ENCODE measurements around the gene THAP4.
A peak's percentile ranks its signal among the peaks of the same experiment; 100 is the strongest.

The THAP4 gene

GRCh38 chr2:241547781-241548450, 89.0 kb downstream of the THAP4 start:
- no peak for DNase-seq (ENCODE audit: low read depth)

GRCh38 chr2:241546771-241547498, 90.0 kb downstream of the THAP4 start:
- peak; percentile 92 for DNase-seq (ENCODE audit: low read depth)

- no peak for DNase-seq (ENCODE audit: low read depth)
These were observed 91.2 kb downstream of the THAP4 start for GRCh38 chr2:241545523-241546473.

GRCh38 chr2:241545106-241545505, 91.9 kb downstream of the THAP4 start:
- peak; percentile 79 for DNase-seq (ENCODE audit: low read depth)

- DNase-seq (ENCODE audit: low read depth), result no peak
These were observed 94.7 kb downstream of the THAP4 start for GRCh38 chr2:241542278-241542605.

GRCh38 chr2:241541564-241542277, 95.2 kb downstream of the THAP4 start:
- no peak for DNase-seq (ENCODE audit: low read depth)

GRCh38 chr2:241540771-241541561, 96.0 kb downstream of the THAP4 start:
- DNase-seq (ENCODE audit: low read depth), result peak; percentile 40

- DNase-seq (ENCODE audit: low read depth), result no peak
These were observed 96.6 kb downstream of the THAP4 start for GRCh38 chr2:241540401-241540770.

- DNase-seq (ENCODE audit: low read depth), result no peak
These were observed 97.2 kb downstream of the THAP4 start for GRCh38 chr2:241539616-241540374.

- no peak for DNase-seq (ENCODE audit: low read depth)
These were observed 97.9 kb downstream of the THAP4 start for GRCh38 chr2:241538838-241539615.

- no peak for DNase-seq (ENCODE audit: low read depth)
These were observed 100.9 kb downstream of the THAP4 start for GRCh38 chr2:241535871-241536655.

- no peak for DNase-seq (ENCODE audit: low read depth)
These were observed 102.1 kb downstream of the THAP4 start for GRCh38 chr2:241534701-241535375.

All from amniotic epithelial cell (primary cell).